ENCODE measurements around the gene RASSF10.

RASSF10 gene

DNA sequence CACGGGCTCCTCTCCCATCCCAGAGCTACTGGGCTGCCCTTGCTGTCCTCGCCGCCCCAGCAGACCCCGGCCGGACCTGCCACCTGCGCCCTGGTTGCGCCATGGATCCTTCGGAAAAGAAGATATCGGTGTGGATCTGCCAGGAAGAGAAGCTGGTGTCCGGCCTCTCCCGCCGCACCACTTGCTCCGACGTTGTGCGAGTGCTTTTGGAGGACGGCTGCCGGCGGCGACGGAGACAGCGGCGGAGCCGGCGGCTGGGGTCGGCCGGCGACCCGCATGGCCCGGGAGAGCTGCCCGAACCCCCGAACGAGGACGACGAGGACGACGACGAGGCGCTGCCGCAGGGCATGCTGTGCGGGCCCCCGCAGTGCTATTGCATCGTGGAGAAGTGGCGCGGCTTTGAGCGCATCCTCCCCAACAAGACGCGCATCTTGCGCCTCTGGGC lies 382 bp downstream of the RASSF10 start:
- TF ChIP-seq, protein P1, sequence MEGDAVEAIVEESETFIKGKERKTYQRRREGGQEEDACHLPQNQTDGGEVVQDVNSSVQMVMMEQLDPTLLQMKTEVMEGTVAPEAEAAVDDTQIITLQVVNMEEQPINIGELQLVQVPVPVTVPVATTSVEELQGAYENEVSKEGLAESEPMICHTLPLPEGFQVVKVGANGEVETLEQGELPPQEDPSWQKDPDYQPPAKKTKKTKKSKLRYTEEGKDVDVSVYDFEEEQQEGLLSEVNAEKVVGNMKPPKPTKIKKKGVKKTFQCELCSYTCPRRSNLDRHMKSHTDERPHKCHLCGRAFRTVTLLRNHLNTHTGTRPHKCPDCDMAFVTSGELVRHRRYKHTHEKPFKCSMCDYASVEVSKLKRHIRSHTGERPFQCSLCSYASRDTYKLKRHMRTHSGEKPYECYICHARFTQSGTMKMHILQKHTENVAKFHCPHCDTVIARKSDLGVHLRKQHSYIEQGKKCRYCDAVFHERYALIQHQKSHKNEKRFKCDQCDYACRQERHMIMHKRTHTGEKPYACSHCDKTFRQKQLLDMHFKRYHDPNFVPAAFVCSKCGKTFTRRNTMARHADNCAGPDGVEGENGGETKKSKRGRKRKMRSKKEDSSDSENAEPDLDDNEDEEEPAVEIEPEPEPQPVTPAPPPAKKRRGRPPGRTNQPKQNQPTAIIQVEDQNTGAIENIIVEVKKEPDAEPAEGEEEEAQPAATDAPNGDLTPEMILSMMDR (IDR thresholded peaks at IDR 0.05; ENCODE audit: low read depth, low read length): no peak
- peak overlapping the region in 1 of 2 donors; percentile 4 for H3K4me3 ChIP-seq (replicated peaks in 1 of 2; ENCODE audit: low read depth in 2 of 2, low read length in 2 of 2)

DNA sequence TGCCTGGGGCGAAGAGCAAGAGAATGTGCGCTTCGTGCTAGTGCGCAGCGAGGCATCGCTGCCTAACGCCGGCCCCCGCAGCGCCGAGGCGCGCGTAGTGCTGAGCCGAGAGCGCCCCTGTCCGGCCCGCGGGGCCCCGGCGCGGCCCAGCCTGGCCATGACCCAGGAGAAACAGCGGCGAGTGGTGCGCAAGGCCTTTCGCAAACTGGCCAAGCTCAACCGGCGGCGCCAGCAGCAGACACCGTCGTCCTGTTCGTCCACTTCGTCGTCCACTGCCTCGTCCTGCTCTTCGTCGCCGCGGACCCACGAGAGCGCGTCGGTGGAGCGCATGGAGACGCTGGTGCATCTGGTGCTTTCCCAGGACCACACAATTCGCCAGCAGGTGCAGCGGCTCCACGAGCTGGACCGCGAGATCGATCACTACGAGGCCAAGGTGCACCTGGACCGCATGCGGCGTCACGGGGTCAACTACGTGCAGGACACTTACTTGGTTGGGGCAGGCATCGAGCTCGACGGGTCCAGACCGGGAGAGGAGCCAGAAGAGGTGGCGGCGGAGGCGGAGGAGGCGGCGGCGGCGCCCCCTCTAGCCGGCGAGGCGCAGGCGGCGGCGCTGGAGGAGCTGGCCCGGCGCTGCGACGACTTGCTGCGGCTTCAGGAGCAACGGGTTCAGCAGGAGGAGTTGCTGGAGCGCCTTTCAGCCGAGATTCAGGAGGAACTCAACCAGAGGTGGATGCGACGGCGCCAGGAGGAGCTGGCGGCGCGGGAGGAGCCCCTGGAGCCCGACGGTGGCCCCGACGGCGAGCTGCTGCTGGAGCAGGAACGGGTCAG lies 1.0 kb downstream of the RASSF10 start:
- DNase-seq (ENCODE audit: low read depth in 2 of 2): peak in 1 of 2 donors; percentile 20
- TF ChIP-seq, protein P1 (IDR thresholded peaks at IDR 0.05; ENCODE audit: low read depth, low read length): no peak
- no peak overlapping the region for H3K4me3 ChIP-seq (replicated peaks in 1 of 2; ENCODE audit: low read depth in 2 of 2, low read length in 2 of 2)

More for the DNA sequence above, 382 bp downstream of the RASSF10 start:
- peak in 1 of 2 donors; percentile 11 for DNase-seq (ENCODE audit: low read depth in 2 of 2)

DNA sequence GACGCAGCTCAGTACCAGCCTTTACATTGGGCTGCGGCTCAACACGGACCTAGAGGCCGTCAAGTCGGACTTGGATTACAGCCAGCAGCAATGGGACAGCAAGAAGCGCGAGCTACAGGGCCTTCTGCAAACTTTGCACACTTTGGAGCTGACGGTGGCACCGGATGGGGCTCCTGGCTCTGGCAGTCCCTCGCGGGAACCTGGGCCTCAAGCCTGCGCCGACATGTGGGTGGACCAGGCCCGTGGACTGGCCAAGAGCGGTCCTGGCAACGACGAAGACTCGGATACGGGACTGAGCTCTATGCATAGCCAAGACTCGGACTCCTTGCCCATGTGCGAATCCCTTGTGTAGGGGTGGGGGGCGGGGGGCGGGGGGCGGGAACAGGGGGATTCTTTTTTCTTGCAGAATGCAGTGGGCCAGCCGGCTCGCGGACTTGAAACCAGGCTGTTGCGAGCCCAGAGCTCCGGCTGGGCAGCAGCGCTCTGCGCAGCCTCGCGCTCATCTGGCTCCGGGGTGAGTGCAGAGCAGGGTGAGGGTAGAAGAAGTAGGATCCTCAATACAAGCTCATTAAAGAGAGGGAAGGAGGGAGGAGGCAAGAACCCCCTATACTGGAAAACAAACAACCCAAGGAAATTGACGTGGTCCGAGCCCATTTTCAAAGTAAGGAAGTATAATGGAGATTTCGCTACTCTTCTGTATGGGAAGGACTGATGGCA lies 1.8 kb downstream of the RASSF10 start:
- no peak for DNase-seq (ENCODE audit: low read depth in 2 of 2)
- H3K4me3 ChIP-seq (replicated peaks in 1 of 2; ENCODE audit: low read depth in 2 of 2, low read length in 2 of 2): no peak overlapping the region
- TF ChIP-seq, protein P1 (IDR thresholded peaks at IDR 0.05; ENCODE audit: low read depth, low read length): no peak

DNA sequence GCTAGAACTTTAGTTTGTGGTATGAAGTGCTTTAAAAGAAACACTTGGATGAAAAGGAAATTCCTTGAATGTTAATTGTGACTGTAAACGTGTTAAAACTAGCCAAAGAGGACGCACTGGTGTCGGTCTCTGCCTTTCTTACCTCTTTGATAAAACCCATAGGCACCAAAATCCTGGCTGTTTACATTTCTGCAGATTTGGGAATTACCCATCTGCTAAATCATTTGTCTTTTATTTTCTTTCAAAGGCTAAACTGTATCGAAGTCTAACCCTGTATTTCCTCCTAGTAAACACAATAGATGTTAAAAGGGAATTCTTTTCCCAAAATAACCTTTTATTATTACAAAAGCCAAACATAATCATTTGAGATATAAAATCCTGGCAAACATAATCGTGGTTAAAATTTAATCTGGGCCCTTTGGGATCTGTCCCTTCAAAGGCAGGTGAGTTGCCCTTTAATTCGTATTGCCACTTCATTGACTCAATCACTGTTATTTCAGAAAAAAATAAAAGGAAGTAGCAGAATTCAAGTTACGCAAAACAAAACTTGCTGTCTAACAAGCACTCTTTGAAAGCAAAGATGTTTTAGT lies 2.4 kb downstream of the RASSF10 start:
- TF ChIP-seq, protein P1 (IDR thresholded peaks at IDR 0.05; ENCODE audit: low read depth, low read length): no peak
- DNase-seq (ENCODE audit: low read depth in 2 of 2): no peak
- no peak overlapping the region for H3K4me3 ChIP-seq (replicated peaks in 1 of 2; ENCODE audit: low read depth in 2 of 2, low read length in 2 of 2)

DNA sequence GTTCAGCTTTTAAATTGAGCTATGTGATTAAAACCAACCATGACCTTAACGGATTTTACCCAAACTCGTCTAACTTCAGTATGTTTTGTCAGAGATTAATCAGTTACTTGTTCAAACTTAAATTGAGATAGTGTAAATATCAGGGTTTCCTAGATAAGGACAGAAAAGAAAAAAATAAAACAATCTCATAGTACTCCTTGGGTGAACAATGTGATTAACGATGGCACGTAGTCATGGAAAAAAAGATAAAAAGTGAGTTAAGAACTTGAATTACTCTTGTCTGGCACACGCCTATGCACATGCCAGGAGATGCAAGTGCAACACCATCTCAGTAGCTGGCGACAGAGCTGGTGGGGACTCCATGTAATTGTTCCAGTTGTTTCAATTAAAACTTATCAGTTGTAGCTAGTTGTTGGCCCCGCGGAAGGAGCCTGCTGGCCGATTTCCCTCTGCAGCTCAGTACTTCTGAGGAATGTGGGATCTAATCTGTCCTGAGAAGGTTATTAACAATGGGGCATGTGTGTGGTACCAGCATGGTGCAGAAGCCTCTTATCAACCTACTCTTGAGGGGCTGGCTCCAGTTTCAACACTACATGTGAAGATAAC lies 3.0 kb downstream of the RASSF10 start:
- TF ChIP-seq, protein P1 (IDR thresholded peaks at IDR 0.05; ENCODE audit: low read depth, low read length): no peak
- no peak overlapping the region for H3K4me3 ChIP-seq (replicated peaks in 1 of 2; ENCODE audit: low read depth in 2 of 2, low read length in 2 of 2)
- DNase-seq (ENCODE audit: low read depth in 2 of 2): peak in 1 of 2 donors; percentile 21

DNA sequence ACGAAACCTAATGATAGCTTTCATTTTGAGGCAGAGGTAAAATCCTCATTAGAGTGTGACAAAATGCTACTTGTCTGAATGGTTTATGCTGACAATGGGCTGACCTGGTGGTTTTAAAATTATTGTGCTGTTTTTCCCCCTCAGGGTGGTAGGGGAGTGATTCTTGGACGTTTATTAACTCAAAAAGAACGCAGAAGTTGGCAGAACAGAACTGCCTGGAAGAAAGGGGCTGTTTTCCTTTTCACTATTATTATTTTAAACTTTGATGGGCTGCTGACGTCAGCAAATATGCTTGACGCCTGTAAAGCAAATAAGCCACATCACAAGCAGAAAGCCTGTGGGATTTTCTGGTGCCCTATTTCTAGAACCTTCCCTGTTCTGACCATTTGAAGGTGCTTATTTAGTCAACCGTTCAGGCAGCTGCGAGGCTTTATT lies 4.0 kb downstream of the RASSF10 start:
- TF ChIP-seq, protein P1 (IDR thresholded peaks at IDR 0.05; ENCODE audit: low read depth, low read length): no peak
- no peak overlapping the region for H3K4me3 ChIP-seq (replicated peaks in 1 of 2; ENCODE audit: low read depth in 2 of 2, low read length in 2 of 2)
- DNase-seq (ENCODE audit: low read depth in 2 of 2): no peak

Data from cardiac fibroblast (primary cell).